Choroid plexus epithelial cell (primary cell): Measurements from ENCODE around the gene PRRC2C.
A peak's percentile ranks its signal among the peaks of the same experiment; 100 is the strongest.

Experiments
- DNase-seq: peaks from one replicate; pipeline ENCODE4 v3.0.0-alpha.2; 2010; ENCODE audit warnings: low read depth
- H3K4me3 ChIP-seq: 2 replicates; pipeline ENCODE4 v1.5.1; 2011; ENCODE audit warnings: low read depth, mild to moderate bottlenecking, control low read depth, low read length, moderate library complexity
- CTCF ChIP-seq: conservative IDR thresholded peaks from 2 replicates; pipeline ENCODE4 v1.5.1; 2011; ENCODE audit warnings: low read depth, mild to moderate bottlenecking, control low read depth, inconsistent platforms, low read length, moderate library complexity

Gene PRRC2C

GRCh38 chr1:171500304-171500703, 15.0 kb downstream of the PRRC2C start:
- DNase-seq = no peak
- no peak for TF ChIP-seq CTCF
- no peak overlapping the region for H3K4me3 ChIP-seq

GRCh38 chr1:171500803-171501202, 15.5 kb downstream of the PRRC2C start:
- no peak overlapping the region for H3K4me3 ChIP-seq
- TF ChIP-seq CTCF = no peak
- no peak for DNase-seq

GRCh38 chr1:171501305-171502024, 16.1 kb downstream of the PRRC2C start:
- TF ChIP-seq CTCF = no peak
- no peak for DNase-seq

GRCh38 chr1:171506525-171507304, 21.4 kb downstream of the PRRC2C start:
- DNase-seq = peak; percentile 51
- no peak overlapping the region for H3K4me3 ChIP-seq
- no peak for TF ChIP-seq CTCF

More at GRCh38 chr1:171501305-171502024, 16.1 kb downstream of the PRRC2C start:
- no peak overlapping the region for H3K4me3 ChIP-seq

GRCh38 chr1:171507435-171507834, 22.1 kb downstream of the PRRC2C start:
- H3K4me3 ChIP-seq = no peak overlapping the region
- TF ChIP-seq CTCF = no peak
- DNase-seq = no peak

- H3K4me3 ChIP-seq = no peak overlapping the region
- no peak for DNase-seq
- TF ChIP-seq CTCF = no peak
Measured at GRCh38 chr1:171509191-171509590, 23.9 kb downstream of the PRRC2C start.
